GM13977 (cell line): Measurements from ENCODE around the gene JAK3.
"Not testable (repeated sequence)": the region's sequence is repeated elsewhere in the genome, so short reads cannot be mapped to it uniquely, and the experiment has no call there.

ENCODE experiments used
- DNase-seq: peaks from one replicate; pipeline ENCODE4 v3.0.0; 2012; ENCODE audit warnings: low spot score
- in situ Hi-C: fragments of 300-500 bp; cut with MboI; formaldehyde crosslinking; loops from one replicate; pipeline ENCODE4 v1.12.0; 2022; ENCODE audit warnings: low sequenced_read_pairs, low pct_unique_long_range_greater_than_20kb, mixed read lengths, inconsistent platforms; ENCODE audit not compliant: unreplicated experiment
- TF ChIP-seq, protein P1 (sequence below): IDR thresholded peaks from 2 replicates; pipeline ENCODE4 v1.5.1; 2012; ENCODE audit warnings: mild to moderate bottlenecking, control low read depth; ENCODE audit not compliant: insufficient read depth; ENCODE audit errors: extremely low read depth, missing control alignments

The JAK3 gene

DNA sequence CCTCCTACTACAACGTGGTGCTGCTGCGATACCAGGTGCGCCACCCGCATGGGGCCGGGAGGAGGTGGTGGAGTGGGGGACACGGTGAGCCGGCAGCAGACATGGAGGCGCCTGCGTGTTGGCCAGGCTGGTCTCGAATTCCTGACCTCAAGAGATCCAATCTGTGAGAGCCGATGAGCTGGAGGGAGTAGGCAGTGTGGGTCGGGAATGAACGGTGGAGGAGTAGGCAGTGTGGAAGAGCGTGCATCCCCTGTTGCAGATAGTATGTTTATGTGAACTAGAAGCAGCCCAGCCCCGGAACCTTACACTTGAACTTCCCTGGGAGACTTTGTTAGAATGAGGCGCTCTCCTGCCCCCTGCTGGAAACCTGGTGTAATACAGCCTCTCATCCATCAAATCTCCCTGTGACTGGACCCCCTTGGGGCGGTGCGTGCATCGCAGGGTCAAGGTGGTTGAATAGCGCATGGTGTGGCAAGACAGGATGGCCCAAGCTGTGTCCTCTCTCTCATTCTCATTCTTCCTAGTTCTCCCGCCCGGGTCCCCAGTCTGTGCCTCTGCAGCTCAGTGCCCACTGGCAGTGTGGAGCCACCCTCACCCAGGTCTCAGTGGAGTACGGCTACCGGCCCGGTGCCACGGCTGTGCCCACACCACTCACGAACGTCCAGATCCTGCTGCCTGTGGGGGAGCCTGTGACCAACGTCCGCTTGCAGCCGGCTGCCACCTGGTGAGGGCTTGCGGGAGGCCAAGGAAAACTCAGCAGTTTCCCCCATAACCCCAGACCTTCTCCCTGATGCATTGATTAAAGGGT, 63.4 kb downstream of the JAK3 start:
- in situ Hi-C loops: no loop called here
- TF ChIP-seq, protein P1, sequence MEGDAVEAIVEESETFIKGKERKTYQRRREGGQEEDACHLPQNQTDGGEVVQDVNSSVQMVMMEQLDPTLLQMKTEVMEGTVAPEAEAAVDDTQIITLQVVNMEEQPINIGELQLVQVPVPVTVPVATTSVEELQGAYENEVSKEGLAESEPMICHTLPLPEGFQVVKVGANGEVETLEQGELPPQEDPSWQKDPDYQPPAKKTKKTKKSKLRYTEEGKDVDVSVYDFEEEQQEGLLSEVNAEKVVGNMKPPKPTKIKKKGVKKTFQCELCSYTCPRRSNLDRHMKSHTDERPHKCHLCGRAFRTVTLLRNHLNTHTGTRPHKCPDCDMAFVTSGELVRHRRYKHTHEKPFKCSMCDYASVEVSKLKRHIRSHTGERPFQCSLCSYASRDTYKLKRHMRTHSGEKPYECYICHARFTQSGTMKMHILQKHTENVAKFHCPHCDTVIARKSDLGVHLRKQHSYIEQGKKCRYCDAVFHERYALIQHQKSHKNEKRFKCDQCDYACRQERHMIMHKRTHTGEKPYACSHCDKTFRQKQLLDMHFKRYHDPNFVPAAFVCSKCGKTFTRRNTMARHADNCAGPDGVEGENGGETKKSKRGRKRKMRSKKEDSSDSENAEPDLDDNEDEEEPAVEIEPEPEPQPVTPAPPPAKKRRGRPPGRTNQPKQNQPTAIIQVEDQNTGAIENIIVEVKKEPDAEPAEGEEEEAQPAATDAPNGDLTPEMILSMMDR: peak; percentile 81
- DNase-seq: peak; percentile 90

DNA sequence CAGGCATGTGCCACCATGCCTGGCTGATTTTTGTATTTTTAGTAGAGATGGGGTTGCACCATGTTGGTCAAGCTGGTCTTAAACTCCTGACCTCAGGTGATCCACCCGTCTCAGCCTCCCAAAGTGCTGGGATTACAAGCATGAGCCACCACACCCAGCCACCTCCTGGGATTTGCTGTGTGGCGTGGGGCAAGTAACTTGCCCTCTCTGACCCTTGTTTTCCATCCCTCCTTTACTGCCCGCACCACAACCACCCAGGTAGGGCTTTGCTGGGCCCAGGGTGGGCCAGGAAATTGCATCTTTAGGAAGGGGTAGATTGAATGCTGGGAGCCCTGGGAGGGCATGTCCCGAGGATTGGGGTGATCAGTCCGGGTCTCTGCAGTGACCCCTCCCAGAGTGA, 64.1 kb downstream of the JAK3 start:
- in situ Hi-C loops, DNase-seq: not testable (repeated sequence)

DNA sequence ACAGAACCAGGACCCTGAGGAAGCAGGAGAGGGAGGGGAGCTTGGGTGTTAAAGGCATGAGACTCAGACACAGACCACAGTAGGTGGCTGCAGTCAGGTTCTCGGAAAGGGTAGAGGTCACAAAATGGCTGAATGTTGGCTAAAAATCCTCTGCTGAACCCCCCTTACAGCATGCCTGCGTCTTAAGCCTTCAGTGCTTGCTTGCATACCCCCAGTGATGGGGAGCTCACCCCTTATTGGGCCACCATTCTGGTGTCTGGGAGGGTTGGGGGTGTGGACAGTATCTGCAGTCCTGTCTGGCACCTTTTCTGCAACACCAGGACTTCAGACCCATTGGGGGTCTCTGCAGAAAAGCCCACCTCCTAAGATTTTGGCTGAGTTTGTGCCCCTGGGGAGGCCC, 67.0 kb downstream of the JAK3 start:
- no peak for DNase-seq
- in situ Hi-C loops: no loop called here
- TF ChIP-seq, protein P1: no peak

DNA sequence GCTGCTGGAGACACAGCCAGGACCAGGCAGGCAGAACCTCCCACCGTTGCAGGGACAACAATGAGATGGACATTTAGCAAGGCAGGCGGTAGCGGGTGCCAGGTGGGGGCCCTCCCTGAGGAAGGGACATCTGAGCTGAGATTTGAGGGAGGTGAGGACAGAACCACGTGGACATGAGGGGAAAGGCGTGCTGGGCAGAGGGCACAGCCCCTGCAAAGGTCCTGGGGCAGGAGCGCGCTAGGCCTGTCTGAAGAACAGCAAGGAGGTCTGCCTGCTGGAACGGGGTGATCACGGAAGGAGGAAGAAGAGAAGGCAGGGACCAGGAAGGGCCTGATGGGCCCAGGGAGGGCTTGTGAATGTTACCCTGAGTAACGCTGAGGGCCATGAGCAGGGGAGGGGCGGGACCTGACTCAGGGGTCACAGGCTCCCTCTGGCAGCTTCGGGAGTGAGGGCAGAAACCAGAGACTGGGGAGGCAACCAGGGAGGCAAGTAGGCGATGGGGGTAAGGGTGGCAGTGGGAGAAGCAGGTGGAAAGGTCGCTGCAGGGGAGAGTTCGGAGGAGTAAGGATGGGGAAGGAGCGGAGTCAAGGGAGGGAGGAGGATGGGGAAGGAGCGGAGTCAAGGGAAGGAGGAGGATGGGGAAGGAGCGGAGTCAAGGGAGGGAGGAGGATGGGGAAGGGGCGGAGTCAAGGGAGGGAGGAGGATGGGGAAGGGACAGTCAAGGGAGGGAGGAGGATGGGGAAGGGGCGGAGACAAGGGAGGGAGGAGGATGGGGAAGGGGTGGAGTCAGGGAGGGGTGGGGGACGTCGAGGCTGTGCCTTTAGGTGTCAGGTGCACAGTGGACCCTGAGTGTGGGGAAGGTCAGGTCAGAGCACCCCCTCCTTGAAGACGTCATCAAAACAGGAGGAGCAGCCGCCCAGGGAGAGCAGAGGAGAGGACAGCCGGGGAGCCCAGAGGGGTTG, 68.5 kb downstream of the JAK3 start:
- no peak for DNase-seq
- TF ChIP-seq, protein P1: no peak
- in situ Hi-C loops: loop anchor here (10.0 kb wide), 1 partner anchor 64 kb away; the partner anchor contains the start of gene MAP1S

DNA sequence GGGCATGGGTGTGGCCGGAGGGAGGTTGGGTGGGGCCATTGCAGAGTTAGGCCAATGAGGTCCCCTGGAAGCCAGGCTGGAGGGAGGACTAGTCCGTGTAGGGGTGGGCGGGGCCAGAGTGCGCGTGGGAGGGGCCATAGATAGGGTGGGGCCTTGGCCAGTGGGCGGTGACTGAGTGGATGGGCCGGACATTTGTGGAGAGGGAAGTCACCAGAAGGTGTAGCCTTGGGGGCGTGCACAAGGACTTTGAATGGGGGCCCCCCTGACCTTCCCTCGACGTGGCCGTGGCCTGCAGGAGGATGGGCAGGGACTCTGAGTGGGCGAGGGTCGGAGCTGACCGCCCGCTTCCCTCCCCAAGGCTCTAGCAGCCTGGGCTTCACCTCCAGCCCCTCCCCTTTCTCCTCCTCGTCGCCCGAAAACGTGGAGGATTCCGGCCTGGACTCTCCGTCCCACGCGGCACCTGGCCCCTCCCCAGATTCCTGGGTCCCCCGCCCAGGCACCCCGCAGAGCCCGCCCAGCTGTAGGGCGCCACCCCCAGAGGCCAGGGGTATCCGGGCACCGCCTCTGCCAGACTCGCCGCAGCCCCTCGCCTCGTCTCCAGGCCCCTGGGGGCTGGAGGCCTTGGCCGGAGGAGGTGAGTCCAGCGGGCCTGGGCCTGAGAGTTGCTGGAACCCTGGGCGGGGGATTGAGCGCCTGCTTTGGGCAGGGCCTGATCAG, 69.4 kb downstream of the JAK3 start:
- in situ Hi-C loops: loop anchor here (10.0 kb wide), 1 partner anchor 64 kb away; the partner anchor contains the start of gene MAP1S
- DNase-seq: peak; percentile 58
- TF ChIP-seq, protein P1: no peak

DNA sequence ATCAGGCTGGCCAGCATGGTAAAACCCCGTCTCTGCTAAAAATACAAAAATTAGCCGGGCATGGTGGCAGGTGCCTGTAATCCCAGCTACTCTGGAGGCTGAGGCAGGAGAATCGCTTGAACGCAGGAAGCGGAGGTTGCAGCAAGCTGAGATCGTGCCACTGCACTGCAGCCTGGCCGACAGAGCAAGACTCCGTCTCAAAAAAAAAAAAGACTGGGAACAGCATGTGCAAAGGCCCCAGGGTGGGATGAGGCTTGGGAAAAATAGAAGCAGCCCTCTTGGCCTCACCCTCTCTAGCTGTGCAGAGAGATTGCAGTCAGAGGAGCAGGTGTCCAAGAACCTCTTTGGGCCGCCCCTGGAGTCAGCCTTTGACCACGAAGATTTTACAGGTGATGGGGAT, 69.9 kb downstream of the JAK3 start:
- not testable (repeated sequence) for DNase-seq
- in situ Hi-C loops: loop anchor here (10.0 kb wide), 1 partner anchor 63 kb away; the partner anchor contains the start of gene MAP1S
